GM19025 (cell line): ENCODE results near the gene RELT.

Experiments
- ATAC-seq: cut with Tn5 transposase; IDR thresholded peaks from one replicate; pipeline ENCODE4 v1.9.1; 2021; ENCODE audit warnings: mild to moderate bottlenecking, low read depth, moderate library complexity; ENCODE audit not compliant: unreplicated experiment

The RELT gene

DNA sequence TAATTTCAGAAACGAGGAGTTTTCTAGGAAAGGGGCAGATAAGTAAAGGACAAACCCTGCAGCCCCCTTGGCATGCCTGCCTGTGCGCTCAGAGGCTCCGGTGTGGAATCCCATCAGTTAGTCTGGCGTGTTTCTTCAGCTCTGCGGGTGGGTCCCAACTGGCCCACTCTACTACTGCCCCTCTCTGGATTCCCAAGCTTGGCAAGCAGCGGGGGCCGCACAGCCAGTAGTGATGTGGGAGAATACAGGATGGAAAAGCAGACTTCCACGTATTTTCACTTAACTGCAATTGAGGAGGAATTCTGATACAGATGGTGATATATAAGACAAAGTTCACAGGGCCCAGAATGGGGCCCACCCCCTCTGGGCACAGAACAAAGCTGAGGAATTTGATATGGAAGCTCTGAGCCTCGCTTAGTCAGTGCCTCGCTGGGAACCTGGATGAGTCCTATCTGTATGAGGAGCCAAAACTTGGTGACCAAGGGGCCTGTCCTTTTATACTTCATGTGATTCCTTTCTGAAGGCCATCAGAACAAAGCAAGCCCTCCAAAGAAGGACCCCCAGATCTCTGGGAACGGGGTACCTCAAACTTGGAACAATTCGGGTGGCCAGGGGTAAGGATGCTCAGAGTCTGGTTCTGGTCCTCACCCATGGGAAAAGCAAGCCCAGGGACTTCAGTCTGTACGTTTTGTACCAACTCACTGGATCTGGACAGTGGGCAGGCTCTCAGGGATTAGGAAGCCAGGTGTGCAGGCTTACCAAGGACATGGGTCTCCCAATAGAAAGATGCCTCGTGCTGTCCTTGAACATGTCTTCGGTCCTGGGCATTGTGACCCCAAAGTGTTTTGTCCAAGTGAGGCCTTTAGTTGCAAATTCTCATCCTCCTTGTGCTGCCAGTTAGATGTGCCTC is 26.0 kb downstream of the RELT start:
- ATAC-seq, result no peak

DNA sequence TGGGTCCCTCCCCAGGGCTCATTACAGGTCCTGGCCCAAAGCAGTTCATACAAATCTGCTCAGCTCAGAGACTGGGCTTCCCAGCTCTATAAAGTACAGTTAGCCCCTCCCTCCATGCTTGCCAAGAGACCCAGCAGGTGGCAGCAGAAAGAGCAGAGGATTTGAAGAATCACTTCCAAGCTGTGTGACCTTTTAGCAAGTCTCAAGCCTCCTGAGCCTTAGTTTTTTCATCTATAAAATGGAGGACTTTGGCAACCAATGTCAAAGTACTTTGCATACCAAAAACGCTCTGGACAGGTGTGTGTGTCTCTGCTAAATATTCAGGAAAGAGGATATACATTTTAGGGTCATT is 26.6 kb downstream of the RELT start:
- no peak for ATAC-seq

DNA sequence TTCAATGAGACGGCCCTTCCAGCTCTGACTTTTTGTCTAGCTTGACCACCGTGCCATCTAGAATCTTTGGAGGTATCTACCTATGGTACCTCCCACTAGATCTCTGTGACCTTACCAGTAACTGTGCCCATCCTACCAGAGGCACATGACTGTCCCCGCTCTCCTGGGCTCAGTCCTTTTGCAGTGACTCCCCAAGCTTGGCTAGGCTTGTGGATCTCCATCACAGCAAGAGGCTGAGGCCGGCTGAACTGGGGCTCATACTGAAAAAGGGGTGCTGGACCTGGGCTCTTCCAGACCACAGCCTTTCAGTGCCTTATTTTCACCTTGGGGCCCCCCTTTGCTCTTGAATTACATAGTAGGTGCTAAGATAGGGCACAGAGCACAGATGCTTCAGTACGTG is 27.3 kb downstream of the RELT start:
- ATAC-seq, result no peak

DNA sequence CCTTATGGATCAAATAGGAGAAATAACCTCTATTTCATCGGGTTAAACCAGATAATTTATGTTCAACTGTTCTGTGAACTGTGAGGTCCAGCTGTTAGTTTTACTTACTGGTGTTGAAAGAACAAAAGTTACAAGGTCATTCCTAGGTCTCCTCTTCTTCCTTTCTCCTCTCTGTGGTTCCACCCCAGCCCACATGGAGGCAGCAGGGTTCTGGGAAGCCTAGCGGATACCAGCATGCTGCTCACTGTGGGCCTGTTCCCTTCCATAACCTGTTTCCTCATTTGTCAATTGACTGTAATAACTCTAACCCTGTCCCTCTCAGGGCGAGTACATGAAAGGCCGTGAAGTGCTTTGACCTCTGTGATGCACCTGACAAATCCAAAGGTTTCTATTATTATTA is 27.8 kb downstream of the RELT start:
- no peak for ATAC-seq

DNA sequence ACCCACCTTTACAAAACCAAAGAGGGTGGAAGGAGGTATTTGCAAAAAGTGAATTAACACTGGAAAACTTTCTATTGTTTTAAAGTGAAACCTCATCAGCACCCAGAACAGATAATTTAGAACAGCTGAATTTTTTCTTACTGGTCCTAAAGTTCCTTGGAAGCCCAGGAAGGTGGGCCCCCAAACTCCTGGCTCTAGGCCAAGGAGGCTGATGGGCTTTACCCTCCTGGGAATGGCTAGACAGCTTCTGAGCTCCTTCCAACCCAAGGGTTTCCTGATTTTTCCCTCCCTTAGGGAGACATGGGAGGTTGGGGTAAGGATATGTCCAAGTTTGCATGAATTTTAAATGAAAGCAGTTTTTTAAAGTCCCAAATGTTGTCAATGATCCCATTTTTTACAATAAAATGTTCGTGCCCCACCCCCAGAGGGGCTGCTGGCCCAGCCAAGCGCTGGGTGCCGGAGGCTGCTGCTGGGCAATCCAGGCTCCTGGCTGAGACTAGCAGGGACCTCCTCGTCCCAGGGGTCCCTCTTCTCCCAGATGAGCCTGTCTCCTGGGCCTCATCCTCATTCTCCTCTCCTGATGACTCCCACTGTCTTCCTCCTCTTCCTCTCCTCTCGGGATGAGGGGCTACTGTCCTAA is 28.4 kb downstream of the RELT start:
- no peak for ATAC-seq

DNA sequence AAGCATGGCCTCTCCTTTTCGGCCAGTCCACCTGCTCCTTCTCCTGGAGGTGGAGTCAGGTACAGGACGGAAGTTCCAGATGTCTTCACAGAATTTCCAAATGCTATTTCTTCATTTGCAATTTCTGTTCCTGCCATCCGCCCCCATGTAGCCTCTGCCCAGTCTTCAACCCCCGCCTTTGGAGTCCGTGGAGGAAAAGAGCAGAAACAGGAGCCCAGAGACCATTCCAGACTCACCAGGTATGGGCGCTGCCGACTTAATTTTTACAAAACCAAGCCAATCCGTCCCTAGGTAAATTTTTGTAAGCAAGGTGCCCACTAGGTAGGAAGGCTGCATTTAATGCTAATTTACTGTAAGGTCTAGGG is 28.9 kb downstream of the RELT start:
- ATAC-seq, result no peak

DNA sequence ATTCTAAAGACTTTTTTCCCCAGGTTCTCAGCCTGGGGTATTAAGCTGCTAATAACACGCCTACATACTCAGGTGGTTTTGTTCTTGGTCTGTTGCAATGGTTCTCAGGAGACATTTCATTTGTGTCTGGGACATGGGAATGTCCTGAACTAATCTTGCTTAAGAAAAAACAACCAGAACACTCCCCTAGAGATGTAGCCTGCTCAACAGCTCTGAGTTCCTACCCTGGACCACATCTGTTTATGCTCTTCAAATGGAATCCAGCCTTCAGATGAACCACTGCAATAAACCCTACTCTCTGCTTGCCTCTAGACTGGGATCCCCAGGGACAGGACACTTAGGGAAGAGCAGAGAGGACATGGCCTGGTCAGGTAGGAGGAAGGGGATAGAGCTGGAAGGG is 29.9 kb downstream of the RELT start:
- no peak for ATAC-seq

DNA sequence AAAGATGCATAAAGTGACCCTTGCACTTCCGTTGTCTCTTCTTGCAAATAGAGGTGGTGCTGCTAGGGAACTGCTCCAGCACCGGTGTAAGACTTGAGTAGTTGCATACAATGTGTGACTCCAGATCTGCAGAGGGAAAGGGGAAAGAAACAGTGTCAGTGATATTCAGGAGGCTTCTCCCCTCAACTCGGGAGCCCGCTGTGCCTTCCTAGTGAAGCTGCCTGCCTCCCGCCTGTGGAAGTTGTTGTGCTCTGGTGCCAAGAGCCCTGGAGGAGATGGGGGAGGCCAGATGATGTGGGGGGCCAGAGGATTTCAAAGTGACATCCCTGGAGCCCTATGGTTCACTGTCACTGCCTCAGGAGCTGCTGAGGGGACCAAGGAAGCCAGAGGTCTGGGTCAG is 30.4 kb downstream of the RELT start:
- no peak for ATAC-seq

DNA sequence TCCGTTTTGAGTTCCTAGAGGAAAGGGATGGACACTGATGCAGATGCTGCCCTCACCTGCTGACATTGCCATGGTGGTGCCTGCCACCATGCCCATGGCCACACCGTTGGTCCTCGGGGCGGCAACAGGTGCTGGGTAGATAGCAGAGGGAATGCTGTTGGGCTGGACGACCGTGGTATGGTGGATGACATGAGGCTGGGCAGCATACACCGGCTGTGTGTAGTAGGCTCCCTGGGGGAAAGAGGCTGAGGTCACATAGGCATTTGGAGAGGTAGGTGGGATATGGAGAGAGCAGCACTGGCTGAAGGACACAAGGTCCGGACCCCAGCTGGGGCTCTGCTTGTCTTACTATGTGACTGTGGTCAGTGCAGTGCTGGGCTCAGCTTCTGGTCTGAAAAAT is 33.2 kb downstream of the RELT start:
- no peak for ATAC-seq

DNA sequence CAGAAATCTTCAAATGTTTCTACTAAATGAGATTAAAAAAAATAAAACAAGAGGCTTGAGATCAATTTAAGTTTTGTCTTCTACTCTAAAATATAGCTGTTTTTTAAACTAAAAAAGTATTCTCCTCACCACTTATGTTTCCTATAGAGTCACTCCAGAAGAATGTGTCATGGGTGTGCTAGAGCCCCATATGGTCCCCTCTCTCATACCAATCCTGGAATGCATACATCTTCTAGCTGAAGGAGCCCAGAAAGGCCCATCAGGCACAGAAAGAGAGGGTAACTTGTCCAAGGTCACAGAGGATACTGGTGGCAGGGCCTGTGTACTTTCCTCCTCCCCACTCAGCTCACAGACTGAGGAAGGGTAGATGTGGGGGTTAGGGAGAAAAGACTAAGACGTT is 34.4 kb downstream of the RELT start:
- no peak for ATAC-seq

DNA sequence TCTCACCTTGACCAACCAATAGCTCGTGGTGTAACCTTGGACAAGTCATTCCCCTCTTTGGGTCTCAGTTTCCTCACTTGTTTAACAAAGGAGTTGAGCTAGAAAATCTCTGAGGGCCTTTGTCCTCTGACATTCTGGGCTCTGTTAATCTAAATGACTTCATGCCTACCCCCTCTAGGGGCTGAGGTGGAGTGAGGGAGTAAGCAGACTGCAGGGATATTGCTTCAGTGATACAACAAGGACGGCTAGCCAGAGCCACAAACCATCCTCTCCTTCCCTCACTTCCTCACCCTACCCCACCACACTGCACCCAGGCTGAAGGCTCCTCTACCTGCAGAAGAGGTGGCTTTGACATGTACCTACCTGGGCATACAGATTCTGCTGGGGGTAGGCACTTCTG is 34.8 kb downstream of the RELT start:
- ATAC-seq, result no peak

DNA sequence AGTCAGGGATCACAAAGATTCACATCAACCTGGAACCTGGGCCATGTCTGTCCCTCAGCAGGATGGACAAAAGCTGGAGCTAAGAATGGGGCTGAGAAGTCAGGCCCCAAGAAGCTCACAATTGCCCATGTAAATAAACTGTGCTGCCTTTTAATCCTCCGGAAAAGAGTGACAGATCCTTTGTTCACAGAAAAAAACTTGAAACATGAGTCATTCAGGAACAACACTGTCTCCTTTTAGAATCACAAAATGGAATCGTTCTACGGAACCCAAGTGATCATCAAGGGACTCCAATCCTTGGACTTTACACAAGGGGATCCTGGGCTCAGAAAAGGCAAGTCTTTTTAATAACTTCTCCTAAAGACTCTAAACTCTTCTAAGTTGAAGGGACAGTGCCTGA is 36.1 kb downstream of the RELT start:
- no peak for ATAC-seq

DNA sequence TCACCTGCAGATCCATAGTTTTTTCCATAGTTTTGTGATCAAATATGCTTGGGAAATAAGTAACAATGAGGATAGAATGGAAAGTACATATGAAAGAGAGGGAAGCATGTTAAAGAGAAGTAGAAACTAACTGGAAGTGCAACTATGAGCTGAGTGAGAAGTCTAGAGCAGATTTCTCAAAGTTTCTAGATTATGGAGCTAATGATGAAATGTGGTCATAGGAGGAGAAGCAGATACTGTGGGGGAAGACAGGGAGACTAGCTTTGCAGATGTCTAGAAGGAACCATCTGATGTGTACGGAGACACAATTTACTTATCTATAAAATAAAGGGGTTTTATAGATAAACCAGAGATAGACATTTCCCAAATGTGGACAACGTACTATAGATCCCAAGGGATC is 37.1 kb downstream of the RELT start:
- no peak for ATAC-seq

DNA sequence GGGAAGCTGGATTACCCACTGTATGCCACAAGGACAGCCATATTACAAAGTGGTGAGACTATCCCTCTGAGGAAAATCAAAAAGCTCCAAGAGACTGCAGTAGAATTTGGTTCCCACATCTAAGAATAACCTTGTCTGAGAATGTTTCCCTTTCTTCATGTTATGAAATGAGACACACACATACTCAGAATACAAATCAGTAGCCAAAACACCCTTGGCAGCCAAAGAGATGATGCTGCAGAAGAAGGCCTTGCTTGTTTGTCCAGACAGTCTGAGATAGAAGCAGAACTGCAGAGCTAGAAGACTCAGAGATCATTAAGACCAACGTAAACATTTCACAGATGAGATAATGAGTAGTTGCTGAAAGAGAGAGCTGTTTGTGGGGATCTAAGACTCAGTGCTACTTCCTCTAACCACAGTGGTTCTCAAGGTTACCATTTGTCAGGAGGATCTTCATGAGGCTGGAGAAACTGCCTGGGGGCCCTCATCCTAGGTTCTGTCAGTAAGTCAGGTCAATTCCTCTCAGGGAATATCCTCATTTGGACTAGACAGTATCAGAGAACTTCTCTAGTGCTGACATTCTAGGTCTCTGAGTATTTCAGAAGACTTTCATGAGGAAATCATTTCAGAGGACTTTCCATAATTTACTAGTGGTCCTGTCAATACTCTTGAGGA is 38.9 kb downstream of the RELT start:
- ATAC-seq, result no peak

DNA sequence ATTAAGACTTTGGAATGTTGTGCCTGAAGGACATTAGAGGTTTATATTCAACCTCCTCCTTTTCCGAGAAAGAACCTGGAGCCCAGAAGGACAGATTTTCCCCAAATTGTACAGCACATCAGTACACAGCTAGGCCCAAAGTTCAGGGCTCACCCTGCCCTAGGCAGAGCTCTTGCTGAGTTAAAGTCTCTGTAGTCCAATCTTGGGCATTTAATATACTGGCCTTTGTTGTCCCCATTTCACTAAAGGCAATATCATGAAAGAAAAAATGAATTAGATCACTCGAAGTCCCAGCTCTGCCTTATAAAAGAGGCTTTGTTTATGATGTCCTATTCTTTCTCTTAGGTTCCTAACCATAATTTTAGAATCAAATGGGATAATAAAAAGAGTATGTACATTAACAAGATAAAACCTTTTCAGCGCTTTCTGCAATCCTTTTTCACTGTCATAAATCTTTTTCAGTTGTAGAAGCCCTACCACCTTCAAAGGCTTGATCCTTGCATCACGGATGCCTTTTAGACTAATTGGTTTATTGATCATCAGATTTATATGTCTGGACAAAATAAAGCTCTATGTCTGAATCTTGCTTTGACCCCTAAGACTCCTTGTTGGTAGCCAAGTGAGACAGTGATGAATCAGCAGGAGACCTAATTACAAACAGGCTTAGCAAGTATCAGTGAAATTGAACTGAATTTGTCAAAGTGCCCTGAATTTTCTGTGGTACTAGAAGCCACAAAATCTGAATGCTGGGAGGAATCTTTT is 39.8 kb downstream of the RELT start:
- no peak for ATAC-seq

DNA sequence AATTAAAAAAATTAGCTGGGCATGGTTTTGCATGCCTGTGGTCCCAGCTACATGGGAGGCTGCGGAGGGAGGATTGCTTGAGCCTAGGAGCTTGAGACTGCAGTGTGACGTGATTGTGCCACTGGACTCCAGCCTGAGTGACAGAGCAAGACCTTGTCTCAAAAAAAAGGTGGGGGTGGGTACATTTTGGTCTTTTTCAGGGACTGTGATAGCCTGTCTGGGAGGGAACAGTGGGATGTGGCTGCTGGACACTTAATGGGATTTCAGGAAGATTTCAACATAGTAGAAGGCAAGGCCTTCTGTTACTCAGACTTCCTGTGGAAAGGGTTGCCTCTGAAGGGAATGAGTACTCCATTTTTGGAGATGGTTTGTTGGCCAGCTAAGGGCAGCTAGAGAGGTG is 40.6 kb downstream of the RELT start:
- no peak for ATAC-seq

DNA sequence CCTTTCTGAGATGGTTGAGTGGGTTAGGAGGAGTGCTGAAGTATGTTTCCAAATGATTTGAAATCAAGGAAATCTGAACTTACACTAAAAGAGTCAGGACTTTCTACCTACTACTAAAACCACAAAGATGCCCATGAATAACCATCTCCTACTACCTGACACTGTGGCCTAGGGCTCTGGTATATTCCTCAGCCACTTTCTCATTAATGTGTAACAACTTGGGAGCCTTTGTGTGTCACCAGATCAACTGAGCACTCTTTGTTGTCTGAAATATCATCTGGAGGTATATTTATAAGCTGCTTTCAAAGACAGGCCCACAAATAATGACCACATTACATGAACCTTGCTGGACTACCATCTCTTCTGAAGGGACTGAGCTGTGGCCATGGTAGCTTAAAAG is 43.9 kb downstream of the RELT start:
- ATAC-seq, result no peak

DNA sequence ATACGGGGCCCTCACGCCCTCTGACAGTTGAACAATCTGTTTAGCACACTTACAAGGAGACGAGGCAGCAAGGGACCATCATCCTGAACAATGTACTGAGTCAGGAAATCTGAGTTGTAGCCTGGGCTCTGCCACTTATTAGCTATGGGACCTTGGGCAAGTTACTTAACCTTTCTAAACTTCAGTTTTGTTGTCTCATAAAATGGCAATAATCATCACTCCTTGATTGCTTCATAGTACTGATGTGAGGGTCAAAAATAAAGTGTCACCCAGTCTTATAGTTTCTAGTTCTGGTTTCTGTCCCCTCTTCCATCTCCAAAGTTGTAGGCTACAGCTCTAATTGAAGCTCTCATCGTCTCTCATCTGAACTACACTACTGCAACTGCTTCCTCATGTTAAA is 46.7 kb downstream of the RELT start:
- ATAC-seq, result no peak

DNA sequence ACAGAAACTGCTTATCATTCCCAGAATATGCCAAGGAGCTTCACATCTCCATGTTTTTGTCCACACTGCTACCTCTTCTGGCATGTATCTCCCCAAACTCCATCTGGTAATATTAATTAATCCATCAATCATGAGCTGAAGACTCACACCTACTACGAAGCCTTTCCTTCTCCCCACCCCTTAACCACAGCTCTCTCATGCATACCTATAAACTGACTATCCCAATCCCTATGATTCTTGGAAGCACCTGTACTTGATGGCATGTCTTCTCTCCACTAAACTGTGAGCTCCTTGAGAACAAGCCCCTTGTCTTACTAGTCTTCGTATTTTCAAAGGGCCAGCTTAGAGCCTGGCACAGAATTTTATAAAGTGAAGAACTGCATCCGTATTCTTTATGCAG is 47.3 kb downstream of the RELT start:
- ATAC-seq, result no peak

DNA sequence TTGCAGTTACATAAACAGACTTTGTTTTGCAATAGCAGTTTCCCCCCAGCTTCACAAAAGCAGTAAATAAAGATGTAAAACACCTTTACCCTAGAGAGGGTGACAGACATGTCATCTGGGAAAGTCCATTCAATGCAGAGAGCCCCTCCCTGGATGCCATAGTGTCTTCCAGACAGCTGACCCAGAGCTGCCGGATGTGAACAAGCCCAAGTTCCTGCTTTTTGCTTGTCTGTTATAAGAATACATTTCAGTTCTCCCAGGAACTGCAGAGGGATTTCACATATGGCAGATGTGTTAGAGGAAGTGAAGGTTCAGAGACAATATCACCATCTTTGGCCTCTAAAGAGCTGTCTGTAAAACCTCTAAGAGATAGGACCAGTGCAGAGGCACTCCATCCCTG is 48.9 kb downstream of the RELT start:
- no peak for ATAC-seq

DNA sequence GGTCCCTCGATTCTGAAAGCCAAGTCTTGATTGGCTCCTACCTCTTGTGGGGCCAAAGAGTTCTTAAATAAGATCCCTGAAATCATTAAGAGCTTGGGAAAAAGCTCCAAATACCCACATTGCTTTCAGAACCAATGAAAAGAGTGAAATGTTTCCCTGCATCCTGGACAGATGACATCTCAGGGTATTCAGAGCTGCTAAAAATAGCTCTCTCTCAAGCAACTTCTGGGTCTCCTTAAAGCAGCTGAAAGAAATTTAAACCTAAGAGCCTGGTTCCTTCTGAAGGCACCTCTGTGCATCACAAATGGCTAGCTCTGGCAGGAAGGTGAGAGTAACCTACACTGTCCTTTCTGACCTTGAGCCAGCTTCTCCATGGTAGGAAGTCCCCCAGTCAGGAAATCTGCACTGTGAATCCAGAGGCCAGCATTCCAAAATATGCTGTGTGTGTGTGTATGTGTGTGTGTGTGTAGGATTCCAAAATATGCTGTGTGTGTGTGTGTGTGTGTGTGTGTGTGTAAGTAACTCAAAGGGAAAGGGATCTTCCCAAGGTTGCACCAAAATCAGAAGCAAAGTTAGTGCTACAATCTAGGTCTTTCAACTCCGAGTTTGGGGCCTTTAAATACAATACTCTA is 50.1 kb downstream of the RELT start:
- no peak for ATAC-seq
